Gastrocnemius medialis (tissue), 4 donors: ENCODE data around the gene RIPOR3.

Experiments
- CTCF ChIP-seq, 5 experiments: fragments of 450-650 bp in 3 of 5; fragments of 200-600 bp in 2 of 5; sonication (generic) in 2 of 5; IDR thresholded peaks in 4 of 5; conservative IDR thresholded peaks in 1 of 5; 1 replicate in 4 of 5; 2 replicates in 1 of 5; pipeline ENCODE4 v1.5.1; 2016 to 2019; ENCODE audit warnings: antibody characterized with exemption in 5 of 5, mild to moderate bottlenecking in 3 of 5, moderate library complexity in 3 of 5
- POLR2A ChIP-seq, 2 donors: fragments of 450-650 bp; IDR thresholded peaks; one replicate each; pipeline ENCODE4 v1.6.1; 2017; ENCODE audit warnings: antibody characterized with exemption in 2 of 2, mild to moderate bottlenecking in 2 of 2, moderate library complexity in 2 of 2

DNA sequence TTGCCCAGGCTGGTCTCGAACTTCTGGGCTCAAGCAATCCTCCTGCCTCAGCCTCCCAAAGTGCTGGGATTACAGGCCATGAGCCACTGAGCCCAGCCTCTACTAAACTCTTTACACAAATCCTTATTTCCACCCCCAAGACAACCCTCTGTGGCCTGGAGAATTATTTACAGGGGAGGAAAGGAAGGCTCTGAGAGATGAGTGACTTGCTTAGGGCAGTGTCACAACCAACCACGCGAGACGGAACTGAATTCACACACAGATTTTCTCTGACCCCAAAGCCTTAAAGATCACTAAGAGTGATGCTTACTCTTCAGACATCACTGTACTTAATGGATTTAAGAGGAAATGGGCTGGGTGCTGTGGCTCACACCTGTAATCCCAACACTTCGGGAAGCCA, 86.2 kb downstream of the RIPOR3 start:
- TF ChIP-seq CTCF (IDR thresholded peaks at IDR 0.05 in 4 of 5, conservative IDR thresholded peaks at IDR 0.05 in 1 of 5) (no peak), POLR2A (IDR thresholded peaks at IDR 0.05) (no peak)
